Measurements from ENCODE around the gene RIN1. TPM values are rescaled to one million over a fixed set of nuclear protein-coding genes. Genes with fewer than 3 reads are reported as not detected.

RIN1 gene
- total RNA-seq, 1 donor from 2014 or later, result 0.56 TPM

GRCh38 chr11:66363187-66363601 lies 27.0 kb upstream of the RIN1 start:
- no peaks in the 10 kb centered on the region for H3K9me3 Mint-ChIP-seq

DNA sequence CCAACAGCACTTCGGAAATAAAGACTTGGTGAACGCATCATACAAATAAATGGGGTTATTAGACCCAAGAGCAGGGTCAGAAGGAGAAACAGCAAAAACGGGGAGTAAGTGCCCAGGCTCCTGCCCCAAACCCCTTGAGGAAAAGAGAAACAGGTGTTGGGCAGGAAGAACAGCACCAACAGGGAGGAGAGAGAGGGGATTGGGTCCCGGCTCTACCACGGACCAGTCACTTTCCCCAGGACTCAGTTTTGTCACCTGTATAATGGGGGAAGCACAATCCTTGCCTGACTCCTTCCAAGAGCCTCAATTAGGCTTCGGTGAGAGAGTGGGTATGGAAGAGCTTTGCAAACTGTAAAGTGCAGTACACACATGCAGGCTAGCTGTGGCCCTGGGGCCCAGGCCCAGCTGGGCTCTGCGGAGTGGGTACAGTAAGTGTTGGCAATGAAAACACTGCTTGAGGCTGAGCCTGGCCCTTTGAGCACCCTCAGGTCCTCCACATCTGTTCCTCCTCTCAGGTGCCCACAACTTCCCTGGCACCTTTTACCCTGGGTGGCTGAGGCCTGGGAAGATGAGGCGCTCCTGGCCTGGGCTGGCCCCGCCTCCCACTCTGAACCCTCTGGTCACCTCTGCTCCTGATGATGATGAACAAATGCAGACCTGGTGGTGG lies 26.4 kb upstream of the RIN1 start:
- H3K4me1 Mint-ChIP-seq, result peaks cover 6% of the 10 kb centered on the region
- DNase-seq (ENCODE audit: low spot score), result no peak
- peaks cover 15% of the 10 kb centered on the region for H3K27me3 Mint-ChIP-seq (ENCODE audit: insufficient read depth, low read depth)
- no peak overlapping the region for H3K27ac ChIP-seq
- no peaks in the 10 kb centered on the region for H3K79me2 ChIP-seq (ENCODE audit: low read depth)
- no peaks in the 10 kb centered on the region for H3K36me3 ChIP-seq
- peaks cover 4% of the 10 kb centered on the region for H3K36me3 Mint-ChIP-seq
- H3K4me3 Mint-ChIP-seq, result no peak overlapping the region
- peaks cover 69% of the 10 kb centered on the region for H3F3A ChIP-seq (ENCODE audit: low read depth)
- TF ChIP-seq EZH2phosphoT487 (IDR thresholded peaks at IDR 0.05) (no peak), EZH2 (IDR thresholded peaks at IDR 0.05) (no peak)
- TF ChIP-seq, protein P1, sequence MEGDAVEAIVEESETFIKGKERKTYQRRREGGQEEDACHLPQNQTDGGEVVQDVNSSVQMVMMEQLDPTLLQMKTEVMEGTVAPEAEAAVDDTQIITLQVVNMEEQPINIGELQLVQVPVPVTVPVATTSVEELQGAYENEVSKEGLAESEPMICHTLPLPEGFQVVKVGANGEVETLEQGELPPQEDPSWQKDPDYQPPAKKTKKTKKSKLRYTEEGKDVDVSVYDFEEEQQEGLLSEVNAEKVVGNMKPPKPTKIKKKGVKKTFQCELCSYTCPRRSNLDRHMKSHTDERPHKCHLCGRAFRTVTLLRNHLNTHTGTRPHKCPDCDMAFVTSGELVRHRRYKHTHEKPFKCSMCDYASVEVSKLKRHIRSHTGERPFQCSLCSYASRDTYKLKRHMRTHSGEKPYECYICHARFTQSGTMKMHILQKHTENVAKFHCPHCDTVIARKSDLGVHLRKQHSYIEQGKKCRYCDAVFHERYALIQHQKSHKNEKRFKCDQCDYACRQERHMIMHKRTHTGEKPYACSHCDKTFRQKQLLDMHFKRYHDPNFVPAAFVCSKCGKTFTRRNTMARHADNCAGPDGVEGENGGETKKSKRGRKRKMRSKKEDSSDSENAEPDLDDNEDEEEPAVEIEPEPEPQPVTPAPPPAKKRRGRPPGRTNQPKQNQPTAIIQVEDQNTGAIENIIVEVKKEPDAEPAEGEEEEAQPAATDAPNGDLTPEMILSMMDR (IDR thresholded peaks at IDR 0.05), result no peak
- H3K27me3 ChIP-seq, result no peaks in the 10 kb centered on the region
- no peak overlapping the region for H2AFZ ChIP-seq (replicated peaks)
- H3K4me2 ChIP-seq, result no peak overlapping the region
- no peak overlapping the region for H3K9ac ChIP-seq
- no peak overlapping the region for H3K27ac Mint-ChIP-seq
- peaks cover 10% of the 10 kb centered on the region for H4K20me1 ChIP-seq (ENCODE audit: low read depth)
- H3K9me3 ChIP-seq (ENCODE audit: low read depth), result no peaks in the 10 kb centered on the region
- no peaks in the 10 kb centered on the region for H3K4me1 ChIP-seq
- H3K9me3 Mint-ChIP-seq, result no peaks in the 10 kb centered on the region
- H3K4me3 ChIP-seq, result no peak overlapping the region

More at GRCh38 chr11:66363187-66363601, 27.0 kb upstream of the RIN1 start:
- Histone ChIP-seq H3K4me3 (no peak overlapping the region), H4K20me1 (ENCODE audit: low read depth) (peaks cover 10% of the 10 kb centered on the region), H2AFZ (replicated peaks) (no peak overlapping the region), H3K79me2 (ENCODE audit: low read depth) (no peaks in the 10 kb centered on the region), H3K9me3 (ENCODE audit: low read depth) (no peaks in the 10 kb centered on the region), H3K4me2 (no peak overlapping the region), H3K4me1 (no peaks in the 10 kb centered on the region), H3F3A (ENCODE audit: low read depth) (peaks cover 71% of the 10 kb centered on the region), H3K27me3 (no peaks in the 10 kb centered on the region), H3K27ac (no peak overlapping the region), H3K9ac (no peak overlapping the region), H3K36me3 (no peaks in the 10 kb centered on the region)
- TF ChIP-seq EZH2 (IDR thresholded peaks at IDR 0.05) (no peak), EZH2phosphoT487 (IDR thresholded peaks at IDR 0.05) (no peak)
- TF ChIP-seq, protein P1 (IDR thresholded peaks at IDR 0.05), result no peak
- Mint-ChIP-seq H3K36me3 (peaks cover 8% of the 10 kb centered on the region), H3K27me3 (ENCODE audit: insufficient read depth, low read depth) (peaks cover 15% of the 10 kb centered on the region), H3K4me1 (peaks cover 6% of the 10 kb centered on the region), H3K4me3 (no peak overlapping the region), H3K27ac (no peak overlapping the region)
- DNase-seq (ENCODE audit: low spot score), result no peak

- Mint-ChIP-seq H3K36me3 (peaks cover 4% of the 10 kb centered on the region), H3K27ac (peak overlapping the region; percentile 4)
- H3K27ac ChIP-seq, result peak overlapping the region; percentile 49
Observed at GRCh38 chr11:66361502-66361941, 25.3 kb upstream of the RIN1 start.

More at GRCh38 chr11:66361502-66361941, 25.3 kb upstream of the RIN1 start:
- DNase-seq (ENCODE audit: low spot score), result no peak
- TF ChIP-seq EZH2 (IDR thresholded peaks at IDR 0.05), result no peak
- no peak for TF ChIP-seq EZH2phosphoT487 (IDR thresholded peaks at IDR 0.05)
- TF ChIP-seq, protein P1 (IDR thresholded peaks at IDR 0.05), result no peak
- Histone ChIP-seq H2AFZ (replicated peaks) (no peak overlapping the region), H3K9me3 (ENCODE audit: low read depth) (no peaks in the 10 kb centered on the region), H3K27me3 (no peaks in the 10 kb centered on the region), H4K20me1 (ENCODE audit: low read depth) (peaks cover 10% of the 10 kb centered on the region), H3K4me3 (no peak overlapping the region), H3K9ac (no peak overlapping the region), H3F3A (ENCODE audit: low read depth) (peaks cover 58% of the 10 kb centered on the region), H3K79me2 (ENCODE audit: low read depth) (no peaks in the 10 kb centered on the region), H3K4me1 (no peaks in the 10 kb centered on the region), H3K4me2 (no peak overlapping the region), H3K36me3 (no peaks in the 10 kb centered on the region)
- Mint-ChIP-seq H3K27me3 (ENCODE audit: insufficient read depth, low read depth) (peaks cover 15% of the 10 kb centered on the region), H3K4me3 (peak overlapping the region; percentile 30), H3K9me3 (no peaks in the 10 kb centered on the region), H3K4me1 (peaks cover 6% of the 10 kb centered on the region)
